GM23338 (cell line): ENCODE measurements around the gene SAMHD1.

Experiments used
- CTCF ChIP-seq, 2 experiments: fragments of 200-600 bp in 1 of 2; sonication (generic) in 1 of 2; conservative IDR thresholded peaks; 2 replicates each; pipeline versions ENCODE4 v1.5.1 to v1.6.1; 2016 to 2017; ENCODE audit warnings: antibody characterized with exemption in 2 of 2, low read depth in 2 of 2, mild to moderate bottlenecking in 2 of 2, moderate library complexity in 1 of 2
- EZH2 ChIP-seq: fragments of 200-600 bp; sonication (generic); IDR thresholded peaks from one replicate; pipeline ENCODE4 v1.8.0; 2017; ENCODE audit warnings: antibody characterized with exemption, mild to moderate bottlenecking, low read depth; ENCODE audit not compliant: unreplicated experiment
- ZNF331 ChIP-seq: fragments of 250-450 bp; sonication (Bioruptor Pico); IDR thresholded peaks from 2 replicates; pipeline ENCODE4 v1.5.0; 2020; ENCODE audit warnings: low read depth, mild to moderate bottlenecking, moderate library complexity

GRCh38 chr20:36872852-36873251 is 78.7 kb downstream of the SAMHD1 start:
- no peak for TF ChIP-seq CTCF (conservative IDR thresholded peaks at IDR 0.05; ENCODE audit: low read depth in 2 of 2)
- TF ChIP-seq EZH2, result no peak
- no peak for TF ChIP-seq ZNF331
